Left renal cortex interstitium (tissue), 4 donors: ENCODE measurements around the gene MSANTD7. TPM values are rescaled to one million over a fixed set of nuclear protein-coding genes. Genes with fewer than 3 reads are reported as not detected.
"Not testable (repeated sequence)": the region's sequence is repeated elsewhere in the genome, so short reads cannot be mapped to it uniquely, and the experiment has no call there.

Experiments
- DNase-seq, 4 donors: peaks; one replicate each; pipeline ENCODE4 v3.0.0-alpha.2; 2013; ENCODE audit warnings: low read depth in 4 of 4, low spot score in 2 of 4, missing footprints in 1 of 4
- polyA plus RNA-seq, 4 donors: library from polyadenylated mRNA; unstranded; fragments of 120-200 nt; gene quantifications; one replicate each; pipeline ENCODE4 v1.2.1, GENCODE V29; 2013; ENCODE audit not compliant: insufficient read length in 4 of 4

The MSANTD7 gene
- polyA plus RNA-seq, 4 donors: 13.7 to 17.6 (median 16.7) TPM

DNA sequence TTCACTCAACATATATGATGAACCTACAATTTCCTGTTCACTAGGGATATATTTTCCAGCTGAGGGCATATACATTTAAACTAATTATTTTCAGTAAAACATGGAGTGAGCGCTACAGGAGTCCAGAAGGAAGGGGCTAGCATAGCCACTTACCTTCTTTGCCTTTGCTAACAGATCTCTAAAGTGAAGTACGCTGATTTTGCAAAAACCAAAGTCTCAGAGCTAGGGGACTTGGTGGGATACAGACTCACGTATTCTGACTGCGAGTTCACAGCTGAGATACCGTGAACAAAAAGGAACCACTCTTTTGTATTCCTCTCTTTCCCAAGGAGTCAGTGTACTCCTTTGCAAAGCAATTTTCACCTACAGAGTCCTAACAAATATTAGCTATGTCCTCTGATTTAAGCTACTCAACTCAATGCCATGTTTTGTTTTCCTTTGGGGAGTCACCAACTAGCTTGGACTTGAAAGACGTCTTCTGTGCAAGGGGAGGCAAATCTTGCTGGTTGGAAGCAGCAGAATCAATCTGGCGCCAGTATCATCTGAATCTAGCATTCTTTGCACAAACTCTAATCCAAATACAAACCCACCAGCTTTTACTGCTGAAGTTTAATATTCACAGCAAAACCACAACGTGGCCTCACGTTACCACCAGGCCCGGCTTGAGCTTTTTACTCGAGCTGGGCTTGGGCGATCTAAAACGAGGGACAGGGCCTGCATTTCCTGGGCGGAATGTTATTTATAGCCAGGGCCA, 926 bp upstream of the MSANTD7 start:
- peak in 2 of 4 donors; percentile 75 to 80 for DNase-seq

GRCh38 chr10:14838582-14839304, 637 bp downstream of the MSANTD7 start:
- peak; percentile 31 to 48 (median 34) for DNase-seq

DNA sequence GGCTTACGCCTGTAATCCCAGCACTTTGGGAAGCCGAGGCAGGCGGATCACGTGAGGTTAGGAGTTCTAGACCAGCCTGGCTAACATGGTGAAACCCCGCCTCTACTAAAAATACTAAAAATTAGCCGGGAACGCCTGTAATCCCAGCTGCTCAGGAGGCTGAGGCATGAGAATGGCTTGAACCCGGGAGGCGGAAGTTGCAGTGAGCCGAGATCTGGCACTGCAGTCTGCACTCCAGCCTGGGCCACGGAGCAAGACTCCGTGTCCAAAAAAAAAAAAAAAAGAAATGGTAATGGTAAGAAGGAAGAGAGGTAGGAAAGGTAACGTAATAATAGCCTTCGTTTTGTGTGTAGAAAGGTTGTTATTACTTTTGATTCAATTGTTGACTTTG, 1.2 kb downstream of the MSANTD7 start:
- no peak for DNase-seq

GRCh38 chr10:14840178-14840577, 2.1 kb downstream of the MSANTD7 start:
- DNase-seq: no peak

- DNase-seq: no peak
Observed at GRCh38 chr10:14843327-14843988, 5.4 kb downstream of the MSANTD7 start.

- DNase-seq: no peak
Observed at GRCh38 chr10:14844948-14845347, 6.8 kb downstream of the MSANTD7 start.

- DNase-seq: no peak
Observed at GRCh38 chr10:14852236-14852635, 14.1 kb downstream of the MSANTD7 start.

- DNase-seq: no peak
Observed at GRCh38 chr10:14855453-14855852, 17.3 kb downstream of the MSANTD7 start.

- no peak for DNase-seq
Observed at GRCh38 chr10:14858338-14858960, 20.3 kb downstream of the MSANTD7 start.

DNA sequence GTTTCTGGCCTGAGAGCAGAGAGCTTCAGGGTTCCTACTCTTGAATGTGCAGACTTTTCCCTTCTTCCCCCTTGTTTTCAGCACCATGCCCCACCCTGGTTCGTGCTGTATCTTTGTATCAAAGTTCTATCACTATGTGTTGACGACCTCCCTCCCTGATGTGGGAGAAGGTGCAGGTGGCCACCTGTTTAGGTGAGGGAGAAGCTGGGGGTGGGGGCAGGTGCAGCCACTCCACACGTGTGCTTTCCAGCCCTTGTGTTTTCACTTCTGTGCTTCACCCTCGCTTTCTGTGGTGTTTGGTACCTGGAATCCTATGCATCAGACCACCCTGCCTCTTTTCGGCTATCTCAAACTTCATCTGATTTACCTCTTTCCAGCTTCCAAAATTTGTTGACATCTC, 20.9 kb downstream of the MSANTD7 start:
- DNase-seq: no peak

DNA sequence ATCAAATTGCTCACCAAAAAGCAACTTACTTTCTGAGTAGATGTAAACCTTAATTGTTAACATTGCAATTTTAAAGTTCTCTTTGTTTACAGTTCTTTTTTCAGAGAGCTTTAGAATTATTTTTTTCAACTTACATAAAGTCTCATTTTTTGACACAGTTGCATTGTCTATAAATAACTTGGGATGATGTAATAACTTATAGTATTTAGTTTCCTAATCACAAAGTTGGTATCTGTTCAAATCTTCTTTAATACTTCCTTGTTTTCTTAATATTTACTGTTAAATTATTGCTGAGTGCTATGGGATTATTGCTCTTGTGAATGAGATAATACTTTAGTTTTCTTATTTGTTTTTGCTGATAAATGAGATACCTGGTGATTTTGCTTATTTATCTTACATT, 21.7 kb downstream of the MSANTD7 start:
- DNase-seq: no peak

- DNase-seq: no peak
Observed at GRCh38 chr10:14860791-14861190, 22.7 kb downstream of the MSANTD7 start.

DNA sequence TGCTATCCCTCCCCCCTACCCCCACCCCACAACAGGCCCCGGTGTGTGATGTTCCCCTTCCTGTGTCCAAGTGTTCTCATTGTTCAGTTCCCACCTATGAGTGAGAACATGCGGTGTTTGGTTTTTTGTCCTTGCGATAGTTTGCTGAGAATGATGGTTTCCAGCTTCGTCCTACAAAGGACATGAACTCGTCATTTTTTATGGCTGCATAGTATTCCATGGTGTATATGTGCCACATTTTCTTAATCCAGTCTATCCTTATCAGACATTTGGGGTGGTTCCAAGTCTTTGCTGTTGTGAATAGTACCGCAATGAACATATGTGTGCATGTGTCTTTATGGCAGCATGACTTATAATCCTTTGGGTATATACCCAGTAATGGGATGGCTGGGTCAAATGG, 26.4 kb downstream of the MSANTD7 start:
- not testable (repeated sequence) for DNase-seq

DNA sequence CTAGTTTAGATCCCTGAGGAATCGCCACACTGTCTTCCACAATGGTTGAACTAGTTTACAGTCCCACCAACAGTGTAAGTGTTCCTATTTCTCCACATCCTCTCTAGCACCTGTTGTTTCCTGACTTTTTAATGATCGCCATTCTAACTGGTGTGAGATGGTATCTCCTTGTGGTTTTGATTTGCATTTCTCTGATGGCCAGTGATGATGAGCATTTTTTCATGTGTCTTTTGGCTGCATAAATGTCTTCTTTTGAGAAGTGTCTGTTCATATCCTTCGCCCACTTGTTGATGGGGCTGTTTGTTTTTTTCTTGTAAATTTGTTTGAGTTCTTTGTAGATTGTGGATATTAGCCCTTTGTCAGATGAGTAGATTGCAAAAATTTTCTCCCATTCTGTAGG, 26.8 kb downstream of the MSANTD7 start:
- DNase-seq: not testable (repeated sequence)

DNA sequence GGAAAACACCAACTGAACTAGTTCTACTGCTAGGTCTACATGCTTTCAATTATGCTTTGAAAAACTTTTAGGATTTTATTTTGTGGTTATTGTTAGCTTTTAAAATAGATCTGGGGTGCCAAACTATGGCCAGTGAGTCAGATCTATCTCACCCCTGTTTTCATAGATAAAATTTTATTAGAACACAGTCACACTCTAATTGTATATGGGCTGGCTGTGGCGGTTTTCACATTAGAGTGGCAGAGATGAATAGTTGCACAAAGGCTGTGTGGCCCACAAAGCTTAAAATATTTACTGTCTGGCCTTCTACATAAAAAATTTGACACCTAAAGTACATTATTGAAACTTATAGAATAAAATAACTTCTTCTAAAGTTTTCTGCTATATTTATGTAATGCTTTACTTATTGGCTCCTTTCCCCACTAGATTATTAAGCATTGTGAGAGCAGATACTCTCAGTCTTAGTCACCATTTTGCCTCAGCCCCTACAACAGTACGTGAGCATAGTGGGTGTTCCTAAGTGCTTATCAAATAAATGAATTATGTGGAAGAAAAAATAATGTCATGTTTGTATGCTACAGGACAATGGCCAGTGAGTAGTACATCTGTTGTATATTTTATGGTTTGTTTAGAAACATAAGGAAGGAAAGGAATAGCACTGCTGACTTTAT, 35.1 kb downstream of the MSANTD7 start:
- no peak for DNase-seq

GRCh38 chr10:14875941-14876340, 37.8 kb downstream of the MSANTD7 start:
- DNase-seq: no peak

- no peak for DNase-seq
Observed at GRCh38 chr10:14876764-14877163, 38.7 kb downstream of the MSANTD7 start.

GRCh38 chr10:14878266-14879123, 40.4 kb downstream of the MSANTD7 start, which contains the start of gene SUV39H2:
SUV39H2 (plus strand) TSS chr10:14878866; CDS start chr10:14878889, 23 bp downstream.
- peak; percentile 86 to 91 (median 88) for DNase-seq

DNA sequence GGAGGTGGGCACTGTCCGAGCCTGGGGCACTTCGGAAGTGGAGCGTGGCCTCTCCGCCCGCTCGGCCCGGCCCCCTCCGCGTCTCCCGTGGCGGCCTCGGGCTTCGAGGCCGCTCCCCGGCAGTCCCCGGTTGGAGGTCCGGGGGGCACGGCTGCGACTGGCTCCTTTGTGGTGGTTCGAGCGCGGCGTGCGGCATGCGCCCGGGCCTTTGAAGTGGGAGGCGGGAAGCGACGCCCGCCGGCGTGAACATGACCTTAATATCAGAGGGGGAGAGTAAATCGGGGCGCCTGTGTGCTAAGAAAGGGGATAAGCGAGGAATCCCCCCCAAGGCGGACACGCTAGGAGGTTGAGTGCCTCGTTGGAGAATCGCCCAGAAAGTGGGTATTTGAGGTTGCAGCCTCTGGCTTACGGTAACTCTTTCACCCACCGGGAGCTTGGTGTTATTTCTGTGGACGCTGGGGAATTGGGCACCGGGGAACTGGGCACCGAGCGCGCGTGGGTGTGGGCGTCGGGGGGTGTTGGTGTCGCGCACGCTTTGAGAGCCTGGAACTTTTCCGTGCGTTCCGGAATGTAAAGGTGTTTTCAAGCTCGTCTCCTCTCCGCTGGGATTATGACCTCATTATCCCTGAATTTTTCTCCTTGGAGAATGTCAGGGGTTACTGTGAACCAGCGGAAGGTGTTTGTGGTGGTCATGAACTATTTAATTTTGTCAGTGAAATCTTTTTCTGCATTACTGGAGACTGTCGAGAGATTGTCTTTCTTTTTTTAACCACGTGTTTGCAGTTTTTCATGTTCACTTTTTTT, 41.2 kb downstream of the MSANTD7 start:
- peak in 3 of 4 donors; percentile 20 to 37 (median 34) for DNase-seq
